ENCODE results near the gene PRMT7.

The PRMT7 gene

GRCh38 chr16:68400083-68400923 is 89.5 kb downstream of the PRMT7 start:
- DNase-seq, result no peak

GRCh38 chr16:68400924-68401460 is 90.2 kb downstream of the PRMT7 start:
- no peak for DNase-seq

GRCh38 chr16:68401871-68402747 is 91.3 kb downstream of the PRMT7 start:
- DNase-seq, result no peak

- DNase-seq, result no peak
Observed at GRCh38 chr16:68402748-68403040, 91.9 kb downstream of the PRMT7 start.

GRCh38 chr16:68403177-68403576 is 92.4 kb downstream of the PRMT7 start:
- no peak for DNase-seq

- no peak for DNase-seq
Observed at GRCh38 chr16:68403704-68404103, 92.9 kb downstream of the PRMT7 start.

GRCh38 chr16:68404736-68405345 is 94.0 kb downstream of the PRMT7 start:
- no peak for DNase-seq

- peak; percentile 45 for DNase-seq
Observed at GRCh38 chr16:68406458-68407152, 95.8 kb downstream of the PRMT7 start.
